Astrocyte (in vitro differentiated cells and primary cell): ENCODE measurements around the gene CDK9.

ENCODE experiments used
- CTCF ChIP-seq: IDR thresholded peaks from 2 replicates; pipeline ENCODE4 v1.5.1; 2011; ENCODE audit warnings: low read depth, mild to moderate bottlenecking, inconsistent platforms, low read length, moderate library complexity; ENCODE audit not compliant: insufficient read depth
- EZH2 ChIP-seq: IDR thresholded peaks from 2 replicates; pipeline ENCODE4 v1.6.1; 2012; ENCODE audit warnings: mild to moderate bottlenecking, low read length, inconsistent platforms; ENCODE audit not compliant: insufficient read depth

GRCh38 chr9:127773981-127774380 lies 11.9 kb upstream of the CDK9 start:
- TF ChIP-seq CTCF (no peak), EZH2 (no peak)
